HepG2 (cell line): ENCODE data around the gene ANKRD55. TPM values are rescaled to one million over a fixed set of nuclear protein-coding genes. Genes with fewer than 3 reads are reported as not detected.

Experiments used
- ARNT ChIP-seq: fragments of 450-650 bp; IDR thresholded peaks from 2 replicates; pipeline ENCODE4 v1.6.1; 2017
- FOSL2 ChIP-seq: sonication (generic); formaldehyde crosslinking; IDR thresholded peaks from 2 replicates; pipeline ENCODE4 v1.4.0; 2020; ENCODE audit warnings: missing genetic modification reagents
- HOXA5 ChIP-seq: sonication (generic); formaldehyde crosslinking; IDR thresholded peaks from 2 replicates; pipeline ENCODE4 v1.4.0; 2020; ENCODE audit warnings: missing genetic modification reagents
- JDP2 ChIP-seq: sonication (generic); formaldehyde crosslinking; IDR thresholded peaks from 2 replicates; pipeline ENCODE4 v1.8.1; 2022; ENCODE audit warnings: missing genetic modification reagents, borderline replicate concordance
- NR2C2 ChIP-seq: sonication (generic); formaldehyde crosslinking; IDR thresholded peaks from 2 replicates; pipeline ENCODE4 v1.4.0; 2020; ENCODE audit warnings: missing genetic modification reagents, mild to moderate bottlenecking, moderate library complexity, borderline replicate concordance
- POLR2A ChIP-seq, 2 experiments: IDR thresholded peaks; 2 replicates each; pipeline ENCODE4 v1.6.1; 2011; ENCODE audit warnings: low read depth in 2 of 2, low read length in 2 of 2, mild to moderate bottlenecking in 1 of 2, moderate library complexity in 1 of 2; ENCODE audit not compliant: insufficient read depth in 1 of 2
- POLR2G ChIP-seq: fragments of 200-400 bp; formaldehyde crosslinking; IDR thresholded peaks from 2 replicates; pipeline ENCODE4 v1.6.1; 2018; ENCODE audit warnings: mild to moderate bottlenecking, low read depth, low read length, moderate library complexity
- SOX5 ChIP-seq: IDR thresholded peaks from 2 replicates; pipeline ENCODE4 v1.6.1; 2016; ENCODE audit warnings: borderline replicate concordance
- TSC22D2 ChIP-seq: sonication (generic); formaldehyde crosslinking; IDR thresholded peaks from 2 replicates; pipeline ENCODE4 v1.5.1; 2020; ENCODE audit warnings: missing genetic modification reagents, mild to moderate bottlenecking, borderline replicate concordance
- ZBTB21 ChIP-seq: sonication (generic); formaldehyde crosslinking; IDR thresholded peaks from 2 replicates; pipeline ENCODE4 v1.4.0; 2020; ENCODE audit warnings: missing genetic modification reagents
- ZNF17 ChIP-seq: sonication (generic); formaldehyde crosslinking; IDR thresholded peaks from 2 replicates; pipeline ENCODE4 v1.5.0; 2020; ENCODE audit warnings: mild to moderate bottlenecking, missing genetic modification reagents
- ZNF251 ChIP-seq: sonication (generic); formaldehyde crosslinking; IDR thresholded peaks from 2 replicates; pipeline ENCODE4 v1.9.0; 2021; ENCODE audit warnings: mild to moderate bottlenecking, missing genetic modification reagents
- ZNF550 ChIP-seq: sonication (generic); formaldehyde crosslinking; IDR thresholded peaks from 2 replicates; pipeline ENCODE4 v1.4.0; 2020; ENCODE audit warnings: mild to moderate bottlenecking, missing genetic modification reagents, borderline replicate concordance
- ZNF569 ChIP-seq: sonication (generic); formaldehyde crosslinking; IDR thresholded peaks from 2 replicates; pipeline ENCODE4 v1.5.0; 2020; ENCODE audit warnings: mild to moderate bottlenecking, missing genetic modification reagents, moderate library complexity, borderline replicate concordance
- ZNF577 ChIP-seq: sonication (generic); formaldehyde crosslinking; IDR thresholded peaks from 2 replicates; pipeline ENCODE4 v1.4.0; 2020; ENCODE audit warnings: mild to moderate bottlenecking, low read depth, missing genetic modification reagents, borderline replicate concordance
- ZNF709 ChIP-seq: sonication (generic); formaldehyde crosslinking; IDR thresholded peaks from 2 replicates; pipeline ENCODE4 v1.5.0; 2020; ENCODE audit warnings: mild to moderate bottlenecking, missing genetic modification reagents
- ZNF747 ChIP-seq: sonication (generic); formaldehyde crosslinking; IDR thresholded peaks from 2 replicates; pipeline ENCODE4 v1.8.1; 2023; ENCODE audit warnings: missing genetic modification reagents, mild to moderate bottlenecking, borderline replicate concordance
- ZNF773 ChIP-seq: sonication (generic); formaldehyde crosslinking; IDR thresholded peaks from 2 replicates; pipeline ENCODE4 v1.4.0; 2020; ENCODE audit warnings: missing genetic modification reagents, borderline replicate concordance
- polyA plus RNA-seq, 8 experiments: library from polyadenylated mRNA; depleted of rRNA in 3 of 8; stranded (reverse) in 7 of 8; unstranded in 1 of 8; fragments of >200 nt; fragmentation: Illumina TruSeq in 4 of 8; extraction: Trizol in 4 of 8; gene quantifications; 2 replicates each; pipeline versions ENCODE4 v1.2.1 to v1.2.3, GENCODE V29; 2011 to 2016; ENCODE audit warnings: low read depth in 4 of 8, missing spikeins in 1 of 8, mixed read lengths in 1 of 8; ENCODE audit not compliant: insufficient read depth in 1 of 8
- total RNA-seq, 5 experiments: library from RNA; depleted of rRNA; stranded (reverse); fragments of >200 nt; fragmentation: Illumina TruSeq; extraction: Trizol; gene quantifications; 2 replicates each; pipeline ENCODE4 v1.2.3, GENCODE V29; 2016; ENCODE audit warnings: low read depth in 1 of 5
- TF ChIP-seq, protein P1 (sequence below): sonication (generic); formaldehyde crosslinking; conservative IDR thresholded peaks from 2 replicates; pipeline ENCODE4 v1.4.0; 2020; ENCODE audit warnings: missing genetic modification reagents
- TF ChIP-seq, protein P2 (sequence below): sonication (generic); formaldehyde crosslinking; conservative IDR thresholded peaks from 2 replicates; pipeline ENCODE4 v1.8.1; 2023; ENCODE audit warnings: missing genetic modification reagents
- TF ChIP-seq, protein P3 (sequence below): sonication (generic); formaldehyde crosslinking; IDR thresholded peaks from 2 replicates; pipeline ENCODE4 v1.4.0; 2020; ENCODE audit warnings: mild to moderate bottlenecking, missing genetic modification reagents
- TF ChIP-seq, protein P4 (sequence below): sonication (generic); formaldehyde crosslinking; IDR thresholded peaks from 2 replicates; pipeline ENCODE4 v1.4.0; 2020; ENCODE audit warnings: mild to moderate bottlenecking, missing genetic modification reagents
- TF ChIP-seq, protein P5 (sequence below): IDR thresholded peaks from 2 replicates; pipeline ENCODE4 v1.6.1; 2016
- TF ChIP-seq, protein P6 (sequence below): sonication (generic); formaldehyde crosslinking; IDR thresholded peaks from 2 replicates; pipeline ENCODE4 v1.4.0; 2020; ENCODE audit warnings: missing genetic modification reagents

Gene ANKRD55
- total and polyA plus RNA-seq, 2 of the 13 experiments (the other 11 are each of a cell fraction or from before 2014, with no cell fraction given), result 0.11 to 0.28 TPM

DNA sequence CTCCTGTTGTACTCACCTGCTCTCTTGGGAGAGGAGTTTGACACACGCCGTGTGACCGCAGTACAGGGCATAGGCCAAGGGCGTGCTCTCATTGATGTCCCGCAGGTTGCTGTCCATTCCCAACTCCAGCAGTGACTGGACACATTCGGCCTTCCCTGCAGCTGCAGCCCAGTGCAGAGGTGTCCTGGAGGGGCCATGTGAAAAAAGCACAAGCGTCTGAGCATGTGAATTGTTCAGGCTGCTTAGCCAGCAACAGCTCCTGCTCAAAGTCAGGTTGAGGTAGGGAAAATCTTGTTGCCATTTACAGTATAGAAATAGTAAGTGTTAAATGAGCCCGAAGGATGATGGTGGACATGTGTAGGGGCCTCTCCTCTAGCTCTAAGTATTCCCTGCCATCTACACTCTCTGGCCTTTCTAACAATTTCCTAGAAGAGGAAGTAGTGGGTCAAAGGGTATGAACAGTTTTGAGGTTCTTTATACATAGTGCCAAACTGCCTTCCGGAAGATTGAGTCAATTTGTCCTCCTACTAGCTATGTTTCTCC, 116.5 kb downstream of the ANKRD55 start (continued):
- TF ChIP-seq TSC22D2 (CRISPR knock-in tag), result no peak
- TF ChIP-seq ZNF251, result no peak
- peak; percentile 73; the same call in 1 of the 2 replicates for TF ChIP-seq NR2C2 (CRISPR knock-in tag)
- TF ChIP-seq, protein P1, sequence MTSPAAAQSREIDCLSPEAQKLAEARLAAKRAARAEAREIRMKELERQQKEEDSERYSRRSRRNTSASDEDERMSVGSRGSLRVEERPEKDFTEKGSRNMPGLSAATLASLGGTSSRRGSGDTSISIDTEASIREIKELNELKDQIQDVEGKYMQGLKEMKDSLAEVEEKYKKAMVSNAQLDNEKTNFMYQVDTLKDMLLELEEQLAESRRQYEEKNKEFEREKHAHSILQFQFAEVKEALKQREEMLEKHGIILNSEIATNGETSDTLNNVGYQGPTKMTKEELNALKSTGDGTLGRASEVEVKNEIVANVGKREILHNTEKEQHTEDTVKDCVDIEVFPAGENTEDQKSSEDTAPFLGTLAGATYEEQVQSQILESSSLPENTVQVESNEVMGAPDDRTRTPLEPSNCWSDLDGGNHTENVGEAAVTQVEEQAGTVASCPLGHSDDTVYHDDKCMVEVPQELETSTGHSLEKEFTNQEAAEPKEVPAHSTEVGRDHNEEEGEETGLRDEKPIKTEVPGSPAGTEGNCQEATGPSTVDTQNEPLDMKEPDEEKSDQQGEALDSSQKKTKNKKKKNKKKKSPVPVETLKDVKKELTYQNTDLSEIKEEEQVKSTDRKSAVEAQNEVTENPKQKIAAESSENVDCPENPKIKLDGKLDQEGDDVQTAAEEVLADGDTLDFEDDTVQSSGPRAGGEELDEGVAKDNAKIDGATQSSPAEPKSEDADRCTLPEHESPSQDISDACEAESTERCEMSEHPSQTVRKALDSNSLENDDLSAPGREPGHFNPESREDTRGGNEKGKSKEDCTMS (CRISPR knock-in tag), result no peak
- TF ChIP-seq SOX5, result peak; percentile 68; the same call in 1 of the 2 replicates
- TF ChIP-seq, protein P2, sequence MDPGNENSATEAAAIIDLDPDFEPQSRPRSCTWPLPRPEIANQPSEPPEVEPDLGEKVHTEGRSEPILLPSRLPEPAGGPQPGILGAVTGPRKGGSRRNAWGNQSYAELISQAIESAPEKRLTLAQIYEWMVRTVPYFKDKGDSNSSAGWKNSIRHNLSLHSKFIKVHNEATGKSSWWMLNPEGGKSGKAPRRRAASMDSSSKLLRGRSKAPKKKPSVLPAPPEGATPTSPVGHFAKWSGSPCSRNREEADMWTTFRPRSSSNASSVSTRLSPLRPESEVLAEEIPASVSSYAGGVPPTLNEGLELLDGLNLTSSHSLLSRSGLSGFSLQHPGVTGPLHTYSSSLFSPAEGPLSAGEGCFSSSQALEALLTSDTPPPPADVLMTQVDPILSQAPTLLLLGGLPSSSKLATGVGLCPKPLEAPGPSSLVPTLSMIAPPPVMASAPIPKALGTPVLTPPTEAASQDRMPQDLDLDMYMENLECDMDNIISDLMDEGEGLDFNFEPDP (CRISPR knock-in tag), result 0 out of 2 replicates have a peak, but pooled peaks have one; percentile 75
- 0 out of 2 replicates have a peak, but pooled peaks have one; percentile 51 for TF ChIP-seq ZNF747
- TF ChIP-seq, protein P3, sequence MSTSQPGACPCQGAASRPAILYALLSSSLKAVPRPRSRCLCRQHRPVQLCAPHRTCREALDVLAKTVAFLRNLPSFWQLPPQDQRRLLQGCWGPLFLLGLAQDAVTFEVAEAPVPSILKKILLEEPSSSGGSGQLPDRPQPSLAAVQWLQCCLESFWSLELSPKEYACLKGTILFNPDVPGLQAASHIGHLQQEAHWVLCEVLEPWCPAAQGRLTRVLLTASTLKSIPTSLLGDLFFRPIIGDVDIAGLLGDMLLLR, result no peak
- TF ChIP-seq ARNT, result no peak
- TF ChIP-seq, protein P4, sequence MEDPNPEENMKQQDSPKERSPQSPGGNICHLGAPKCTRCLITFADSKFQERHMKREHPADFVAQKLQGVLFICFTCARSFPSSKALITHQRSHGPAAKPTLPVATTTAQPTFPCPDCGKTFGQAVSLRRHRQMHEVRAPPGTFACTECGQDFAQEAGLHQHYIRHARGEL (CRISPR knock-in tag), result no peak
- TF ChIP-seq, protein P5, sequence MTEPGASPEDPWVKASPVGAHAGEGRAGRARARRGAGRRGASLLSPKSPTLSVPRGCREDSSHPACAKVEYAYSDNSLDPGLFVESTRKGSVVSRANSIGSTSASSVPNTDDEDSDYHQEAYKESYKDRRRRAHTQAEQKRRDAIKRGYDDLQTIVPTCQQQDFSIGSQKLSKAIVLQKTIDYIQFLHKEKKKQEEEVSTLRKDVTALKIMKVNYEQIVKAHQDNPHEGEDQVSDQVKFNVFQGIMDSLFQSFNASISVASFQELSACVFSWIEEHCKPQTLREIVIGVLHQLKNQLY (CRISPR knock-in tag), result peak; percentile 77
- TF ChIP-seq ZNF550 (CRISPR knock-in tag), result no peak
- no peak for TF ChIP-seq ZNF17 (CRISPR knock-in tag)
- TF ChIP-seq POLR2G, result peak; percentile 59
- peak; percentile 84 for TF ChIP-seq FOSL2 (CRISPR knock-in tag)
- TF ChIP-seq HOXA5 (CRISPR knock-in tag), result peak; percentile 18; the same call in 1 of the 2 replicates
- TF ChIP-seq POLR2A (IDR thresholded peaks at IDR 0.05; ENCODE audit: insufficient read depth in 1 of 2, low read depth in 2 of 2, low read length in 2 of 2), result peak in 1 of 2 experiments; percentile 48; a peak in 2 of 4 replicates
- TF ChIP-seq ZNF709, result no peak
- no peak for TF ChIP-seq JDP2 (CRISPR knock-in tag)
- TF ChIP-seq ZNF577 (CRISPR knock-in tag), result no peak
- no peak for TF ChIP-seq ZBTB21 (CRISPR knock-in tag)
- no peak for TF ChIP-seq ZNF569 (CRISPR knock-in tag)
- TF ChIP-seq, protein P6, sequence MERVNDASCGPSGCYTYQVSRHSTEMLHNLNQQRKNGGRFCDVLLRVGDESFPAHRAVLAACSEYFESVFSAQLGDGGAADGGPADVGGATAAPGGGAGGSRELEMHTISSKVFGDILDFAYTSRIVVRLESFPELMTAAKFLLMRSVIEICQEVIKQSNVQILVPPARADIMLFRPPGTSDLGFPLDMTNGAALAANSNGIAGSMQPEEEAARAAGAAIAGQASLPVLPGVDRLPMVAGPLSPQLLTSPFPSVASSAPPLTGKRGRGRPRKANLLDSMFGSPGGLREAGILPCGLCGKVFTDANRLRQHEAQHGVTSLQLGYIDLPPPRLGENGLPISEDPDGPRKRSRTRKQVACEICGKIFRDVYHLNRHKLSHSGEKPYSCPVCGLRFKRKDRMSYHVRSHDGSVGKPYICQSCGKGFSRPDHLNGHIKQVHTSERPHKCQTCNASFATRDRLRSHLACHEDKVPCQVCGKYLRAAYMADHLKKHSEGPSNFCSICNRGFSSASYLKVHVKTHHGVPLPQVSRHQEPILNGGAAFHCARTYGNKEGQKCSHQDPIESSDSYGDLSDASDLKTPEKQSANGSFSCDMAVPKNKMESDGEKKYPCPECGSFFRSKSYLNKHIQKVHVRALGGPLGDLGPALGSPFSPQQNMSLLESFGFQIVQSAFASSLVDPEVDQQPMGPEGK (CRISPR knock-in tag), result peak; percentile 69
- TF ChIP-seq ZNF773 (CRISPR knock-in tag), result no peak
